A673 (cell line): ENCODE measurements around the gene CPED1. TPM values are rescaled to one million over a fixed set of nuclear protein-coding genes. Genes with fewer than 3 reads are reported as not detected.

ENCODE experiments used
- BruUV-seq: library from RNA; stranded (reverse); fragments of 400-500 nt; replicated peaks from 2 replicates; lab custom pipeline; 2021; lab: Mats Ljungman, UMichigan
- CTCF ChIA-PET: fragments of 300-600 bp; sonication (Branson Sonifier 250); formaldehyde crosslinking; loops from one replicate; lab custom pipeline; 2022; ENCODE audit warnings: antibody characterized with exemption; lab: Charles Lee
- POLR2A ChIA-PET: fragments of 300-600 bp; sonication (Branson Sonifier 250); formaldehyde crosslinking; loops from one replicate; lab custom pipeline; 2022; ENCODE audit warnings: antibody characterized with exemption; ENCODE audit not compliant: low non-redundant PET; lab: Charles Lee
- DNase-seq: peaks from one replicate; pipeline ENCODE4 v3.0.0-alpha.2; 2015; ENCODE audit warnings: low spot score
- H3K27ac ChIP-seq: fragments of 200-600 bp; sonication (generic); 2 replicates; pipeline ENCODE4 v1.5.1; 2016; ENCODE audit warnings: mixed run types, low read depth, mild to moderate bottlenecking, mixed read lengths, antibody characterized with exemption, low read length; ENCODE audit not compliant: poor library complexity, severe bottlenecking
- H3K27me3 ChIP-seq: fragments of 200-600 bp; sonication (generic); replicated peaks from 2 replicates; pipeline ENCODE4 v1.6.1; 2017; ENCODE audit warnings: mixed run types, low read depth, mild to moderate bottlenecking, mixed read lengths, antibody characterized with exemption, low read length; ENCODE audit not compliant: insufficient read depth, poor library complexity
- H3K36me3 ChIP-seq: fragments of 200-600 bp; sonication (generic); 2 replicates; pipeline ENCODE4 v1.6.1; 2016; ENCODE audit warnings: mixed run types, mild to moderate bottlenecking, mixed read lengths, antibody characterized with exemption, low read length; ENCODE audit not compliant: insufficient read depth, poor library complexity, severe bottlenecking
- H3K4me1 ChIP-seq: fragments of 200-600 bp; sonication (generic); 2 replicates; pipeline ENCODE4 v1.6.1; 2017; ENCODE audit warnings: mixed run types, mild to moderate bottlenecking, mixed read lengths, antibody characterized with exemption, low read length; ENCODE audit not compliant: insufficient read depth, poor library complexity, severe bottlenecking
- H3K4me3 ChIP-seq: fragments of 200-600 bp; sonication (generic); 2 replicates; pipeline ENCODE4 v1.5.1; 2016; ENCODE audit warnings: low read depth, mixed run types, mild to moderate bottlenecking, mixed read lengths, low read length; ENCODE audit not compliant: poor library complexity, severe bottlenecking
- H3K9me3 ChIP-seq: fragments of 200-600 bp; sonication (generic); 2 replicates; pipeline ENCODE4 v1.6.1; 2016; ENCODE audit warnings: mixed run types, low read depth, mild to moderate bottlenecking, mixed read lengths, antibody characterized with exemption, low read length; ENCODE audit not compliant: poor library complexity, severe bottlenecking
- EZH2 ChIP-seq: fragments of 200-600 bp; sonication (generic); IDR thresholded peaks from 2 replicates; pipeline ENCODE4 v1.6.1; 2017; ENCODE audit warnings: borderline replicate concordance, low read depth, mild to moderate bottlenecking, mixed read lengths, antibody characterized with exemption, low read length; ENCODE audit not compliant: poor library complexity, severe bottlenecking
- intact Hi-C: fragments of 100-400 bp; cut with micrococcal nuclease; formaldehyde crosslinking; loops from one replicate; pipeline ENCODE4 v1.10.0; 2022; ENCODE audit not compliant: unreplicated experiment
- total RNA-seq: library from RNA; stranded (reverse); gene quantifications from 2 replicates; pipeline ENCODE4 v1.2.3, GENCODE V29; 2021
- TF ChIP-seq, protein P1 (sequence below): fragments of 300-800, 200-600 bp; sonication (generic); conservative IDR thresholded peaks from 2 replicates; pipeline ENCODE4 v1.5.1; 2017; ENCODE audit warnings: low read depth, mild to moderate bottlenecking, antibody characterized with exemption, low read length, moderate library complexity, mixed read lengths

CPED1 gene
- total RNA-seq, 1 experiment from 2014 or later: 0.15 TPM

DNA sequence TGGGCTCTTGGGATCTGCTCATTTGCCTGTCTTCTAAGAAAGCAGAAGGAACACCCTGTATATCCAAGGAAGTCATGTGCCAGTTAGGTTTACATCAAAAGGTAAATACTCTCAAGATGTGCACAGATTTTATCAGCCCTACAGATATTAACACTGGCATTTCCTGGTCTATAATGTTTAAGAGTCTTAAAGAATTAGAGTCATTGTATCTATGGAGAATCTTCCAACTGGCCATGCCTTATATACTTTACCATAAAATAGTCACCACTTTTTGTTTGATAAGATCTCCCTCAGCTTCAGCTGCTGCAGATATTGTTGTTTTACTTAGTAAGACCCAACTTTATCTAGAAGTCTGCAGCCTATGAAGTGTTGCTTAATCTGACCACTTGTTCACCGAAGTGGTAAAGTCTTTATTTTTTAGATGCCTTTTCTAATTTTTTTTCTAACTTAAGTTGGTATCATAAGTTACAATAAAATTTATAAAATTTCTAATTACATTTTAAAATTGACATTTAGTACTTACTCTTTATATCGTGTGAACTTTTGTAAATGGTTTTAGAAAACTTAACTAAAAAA is 58.5 kb downstream of the CPED1 start:
- Histone ChIP-seq H3K9me3 (no peaks in the 10 kb centered on the region), H3K27ac (no peak overlapping the region), H3K4me3 (no peak overlapping the region), H3K27me3 (no peaks in the 10 kb centered on the region), H3K4me1 (no peaks in the 10 kb centered on the region), H3K36me3 (no peaks in the 10 kb centered on the region)
- POLR2A ChIA-PET: no interaction called here
- intact Hi-C loops: no loop called here
- TF ChIP-seq, protein P1, sequence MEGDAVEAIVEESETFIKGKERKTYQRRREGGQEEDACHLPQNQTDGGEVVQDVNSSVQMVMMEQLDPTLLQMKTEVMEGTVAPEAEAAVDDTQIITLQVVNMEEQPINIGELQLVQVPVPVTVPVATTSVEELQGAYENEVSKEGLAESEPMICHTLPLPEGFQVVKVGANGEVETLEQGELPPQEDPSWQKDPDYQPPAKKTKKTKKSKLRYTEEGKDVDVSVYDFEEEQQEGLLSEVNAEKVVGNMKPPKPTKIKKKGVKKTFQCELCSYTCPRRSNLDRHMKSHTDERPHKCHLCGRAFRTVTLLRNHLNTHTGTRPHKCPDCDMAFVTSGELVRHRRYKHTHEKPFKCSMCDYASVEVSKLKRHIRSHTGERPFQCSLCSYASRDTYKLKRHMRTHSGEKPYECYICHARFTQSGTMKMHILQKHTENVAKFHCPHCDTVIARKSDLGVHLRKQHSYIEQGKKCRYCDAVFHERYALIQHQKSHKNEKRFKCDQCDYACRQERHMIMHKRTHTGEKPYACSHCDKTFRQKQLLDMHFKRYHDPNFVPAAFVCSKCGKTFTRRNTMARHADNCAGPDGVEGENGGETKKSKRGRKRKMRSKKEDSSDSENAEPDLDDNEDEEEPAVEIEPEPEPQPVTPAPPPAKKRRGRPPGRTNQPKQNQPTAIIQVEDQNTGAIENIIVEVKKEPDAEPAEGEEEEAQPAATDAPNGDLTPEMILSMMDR: no peak
- TF ChIP-seq EZH2: no peak
- BruUV-seq: no TSS peak
- DNase-seq: no peak
- CTCF ChIA-PET: no interaction called here

DNA sequence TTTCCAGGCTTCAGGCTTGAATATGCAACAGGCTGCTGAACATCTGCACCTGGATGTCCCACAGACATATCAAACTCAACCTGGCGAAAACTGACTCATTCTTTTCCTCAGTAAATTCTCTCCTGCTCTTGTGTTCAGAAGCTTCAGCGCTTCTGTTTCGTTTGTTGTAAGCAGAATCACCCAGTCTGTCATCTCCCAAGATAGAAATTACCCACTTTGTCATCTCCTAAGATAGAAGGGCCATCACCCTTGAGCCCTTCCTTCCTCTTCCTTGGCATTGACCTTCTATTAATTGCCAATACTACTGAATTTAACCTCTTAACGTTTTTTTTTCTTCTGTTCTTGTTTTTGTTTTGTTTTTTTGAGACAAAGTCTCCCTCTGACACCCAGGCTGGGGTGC is 59.7 kb downstream of the CPED1 start:
- TF ChIP-seq, protein P1: no peak
- TF ChIP-seq EZH2: no peak
- Histone ChIP-seq H3K27ac (no peak overlapping the region), H3K4me3 (no peak overlapping the region), H3K9me3 (no peaks in the 10 kb centered on the region), H3K4me1 (no peaks in the 10 kb centered on the region), H3K27me3 (no peaks in the 10 kb centered on the region), H3K36me3 (no peaks in the 10 kb centered on the region)
- POLR2A ChIA-PET: no interaction called here
- CTCF ChIA-PET: no interaction called here
- DNase-seq: no peak
- no TSS peak for BruUV-seq
- intact Hi-C loops: no loop called here

DNA sequence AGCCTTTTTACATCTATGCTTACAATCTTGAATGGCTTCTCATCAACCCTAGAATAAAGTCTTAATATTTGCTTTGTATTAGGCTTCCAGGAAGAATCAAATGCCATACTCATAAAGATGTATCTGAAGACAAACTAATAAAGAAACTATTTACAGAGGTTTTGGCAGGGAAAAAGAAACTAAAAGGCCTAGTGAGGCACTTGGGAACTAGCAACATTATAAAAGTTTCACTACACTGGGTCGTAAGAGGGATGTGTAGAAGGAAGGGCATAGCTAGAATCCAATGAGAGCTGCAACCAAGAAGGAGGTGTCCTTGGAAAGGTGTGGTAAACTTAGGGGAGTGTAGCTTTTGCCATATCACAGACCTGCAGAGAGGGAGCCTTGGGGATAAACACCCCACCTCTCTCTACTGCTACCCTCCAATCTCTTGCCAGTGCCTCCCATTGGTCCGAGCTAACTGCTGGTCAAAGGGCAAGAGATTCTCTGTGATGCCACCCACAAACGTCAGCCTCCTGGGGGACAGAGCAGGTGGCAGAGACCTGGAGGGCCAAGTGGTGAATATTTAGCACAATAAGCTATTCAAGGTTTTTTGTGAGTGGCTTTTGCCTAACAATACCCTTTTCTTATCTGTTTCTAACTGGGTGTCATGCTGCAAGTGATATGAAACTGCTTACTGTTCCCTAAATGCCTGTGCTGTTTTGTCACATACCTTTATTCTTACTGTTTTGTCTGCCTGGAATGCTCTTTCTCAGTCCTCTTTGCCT is 60.7 kb downstream of the CPED1 start:
- CTCF ChIA-PET: no interaction called here
- TF ChIP-seq EZH2: no peak
- TF ChIP-seq, protein P1: no peak
- H3K4me3 ChIP-seq: no peak overlapping the region

More for the DNA sequence above, 60.7 kb downstream of the CPED1 start:
- no peak for DNase-seq
- BruUV-seq: no TSS peak
- Histone ChIP-seq H3K27me3 (no peaks in the 10 kb centered on the region), H3K27ac (no peak overlapping the region), H3K4me1 (no peaks in the 10 kb centered on the region), H3K36me3 (no peaks in the 10 kb centered on the region), H3K9me3 (no peaks in the 10 kb centered on the region)
- POLR2A ChIA-PET: no interaction called here
- intact Hi-C loops: no loop called here
